ENCODE results near the gene TBKBP1.
"Not testable (repeated sequence)": the region's sequence is repeated elsewhere in the genome, so short reads cannot be mapped to it uniquely, and the experiment has no call there.

Gene TBKBP1

GRCh38 chr17:47678196-47678595 lies 15.8 kb upstream of the TBKBP1 start:
- DNase-seq: no peak

- DNase-seq: no peak
These were observed 11.8 kb upstream of the TBKBP1 start for GRCh38 chr17:47682138-47682537.

GRCh38 chr17:47682727-47683126 lies 11.2 kb upstream of the TBKBP1 start:
- DNase-seq: not testable (repeated sequence)

GRCh38 chr17:47684025-47684424 lies 9.9 kb upstream of the TBKBP1 start:
- no peak for DNase-seq

- DNase-seq: no peak
These were observed 9.3 kb upstream of the TBKBP1 start for GRCh38 chr17:47684535-47685193.

- DNase-seq: no peak
These were observed 8.2 kb upstream of the TBKBP1 start for GRCh38 chr17:47685556-47686275.

- DNase-seq: no peak
These were observed 7.7 kb upstream of the TBKBP1 start for GRCh38 chr17:47686276-47686635.

- no peak for DNase-seq
These were observed 7.2 kb upstream of the TBKBP1 start for GRCh38 chr17:47686664-47687327.

GRCh38 chr17:47687328-47687690 lies 6.7 kb upstream of the TBKBP1 start:
- DNase-seq: no peak

GRCh38 chr17:47687748-47688147 lies 6.2 kb upstream of the TBKBP1 start:
- no peak for DNase-seq

GRCh38 chr17:47690121-47690520 lies 3.8 kb upstream of the TBKBP1 start:
- DNase-seq: no peak

- DNase-seq: no peak
These were observed 1.6 kb upstream of the TBKBP1 start for GRCh38 chr17:47692137-47692894.

GRCh38 chr17:47692895-47693730 lies 848 bp upstream of the TBKBP1 start:
- no peak for DNase-seq

- DNase-seq: no peak
These were observed 844 bp downstream of the TBKBP1 start for GRCh38 chr17:47694581-47695428.

- no peak for DNase-seq
These were observed 1.7 kb downstream of the TBKBP1 start for GRCh38 chr17:47695429-47696376.

- no peak for DNase-seq
These were observed 3.0 kb downstream of the TBKBP1 start for GRCh38 chr17:47696717-47697642.

- no peak for DNase-seq
These were observed 4.1 kb downstream of the TBKBP1 start for GRCh38 chr17:47697906-47698711.
